Fibroblast of lung (primary cell): Measurements from ENCODE around the gene BLOC1S1. TPM values are rescaled to one million over a fixed set of nuclear protein-coding genes. Genes with fewer than 3 reads are reported as not detected.

Experiments
- DNase-seq, 2 donors: peaks; one replicate each; pipeline versions ENCODE4 v3.0.0 to v3.0.0-alpha.2; 2010; ENCODE audit warnings: low read depth in 2 of 2
- H2AFZ ChIP-seq: 2 replicates; pipeline ENCODE4 v1.5.1; 2012; ENCODE audit warnings: low read length, control low read depth, inconsistent platforms
- H3K27ac ChIP-seq: 2 replicates; pipeline ENCODE4 v1.5.1; 2011; ENCODE audit warnings: low read length, control low read depth; ENCODE audit not compliant: insufficient read depth
- H3K27me3 ChIP-seq: 2 replicates; pipeline ENCODE4 v1.5.1; 2011; ENCODE audit warnings: mild to moderate bottlenecking, low read length; ENCODE audit not compliant: control insufficient read depth, insufficient read depth
- H3K36me3 ChIP-seq: 2 replicates; pipeline ENCODE4 v1.5.1; 2011; ENCODE audit warnings: low read length; ENCODE audit not compliant: control insufficient read depth, insufficient read depth
- H3K4me1 ChIP-seq: 2 replicates; pipeline ENCODE4 v1.5.1; 2011; ENCODE audit warnings: low read length; ENCODE audit not compliant: control insufficient read depth, insufficient read depth; ENCODE audit errors: extremely low read depth
- H3K4me2 ChIP-seq: 2 replicates; pipeline ENCODE4 v1.5.1; 2011; ENCODE audit warnings: low read length, control low read depth; ENCODE audit not compliant: insufficient read depth; ENCODE audit errors: extremely low read depth
- H3K4me3 ChIP-seq, 4 experiments: fragments of 200-600 bp in 1 of 4; sonication (generic) in 1 of 4; replicated peaks in 1 of 4; 2 replicates each; pipeline ENCODE4 v1.5.1; 2011 to 2016; ENCODE audit warnings: low read length in 4 of 4, low read depth in 3 of 4, mild to moderate bottlenecking in 3 of 4, control low read depth in 2 of 4, inconsistent platforms in 1 of 4, mixed read lengths in 1 of 4; ENCODE audit not compliant: insufficient read depth in 1 of 4; ENCODE audit errors: control extremely low read depth in 1 of 4
- H3K79me2 ChIP-seq: 2 replicates; pipeline ENCODE4 v1.5.1; 2012; ENCODE audit warnings: mild to moderate bottlenecking, low read length, inconsistent platforms; ENCODE audit not compliant: control insufficient read depth, insufficient read depth
- H3K9ac ChIP-seq: 2 replicates; pipeline ENCODE4 v1.5.1; 2011; ENCODE audit warnings: mild to moderate bottlenecking, low read length, control low read depth; ENCODE audit not compliant: insufficient read depth
- H3K9me3 ChIP-seq: 2 replicates; pipeline ENCODE4 v1.5.1; 2012; ENCODE audit warnings: low read depth, low read length; ENCODE audit not compliant: control insufficient read depth, insufficient read depth
- H4K20me1 ChIP-seq: 2 replicates; pipeline ENCODE4 v1.5.1; 2011; ENCODE audit warnings: low read length; ENCODE audit not compliant: control insufficient read depth, insufficient read depth; ENCODE audit errors: extremely low read depth
- EZH2 ChIP-seq: IDR thresholded peaks from 2 replicates; pipeline ENCODE4 v1.5.1; 2012; ENCODE audit warnings: low read length, control low read depth, mild to moderate bottlenecking; ENCODE audit errors: missing control alignments
- polyA plus RNA-seq, 2 donors: library from polyadenylated mRNA; depleted of rRNA in 1 of 2; stranded (reverse) in 1 of 2; unstranded in 1 of 2; fragments of >200 nt; gene quantifications; 2 replicates each; pipeline ENCODE4 v1.2.1, GENCODE V29; 2011 to 2012; ENCODE audit warnings: missing spikeins in 1 of 2
- total RNA-seq: library from RNA; depleted of rRNA; stranded (reverse); fragments of >200 nt; gene quantifications from 2 replicates; pipeline ENCODE4 v1.2.1, GENCODE V29; 2014
- TF ChIP-seq, protein P1 (sequence below), 2 donors: IDR thresholded peaks in 1 of 2; conservative IDR thresholded peaks in 1 of 2; 1 replicate in 1 of 2; 2 replicates in 1 of 2; pipeline ENCODE4 v1.5.1; 2011 to 2012; ENCODE audit warnings: low read length in 2 of 2, control low read depth in 1 of 2, inconsistent platforms in 1 of 2, low read depth in 1 of 2, mild to moderate bottlenecking in 1 of 2

BLOC1S1 gene
- total and polyA plus RNA-seq, 2 donors (not counting 1 experiment from before 2014, with no cell fraction given), result 103 to 163 TPM

DNA sequence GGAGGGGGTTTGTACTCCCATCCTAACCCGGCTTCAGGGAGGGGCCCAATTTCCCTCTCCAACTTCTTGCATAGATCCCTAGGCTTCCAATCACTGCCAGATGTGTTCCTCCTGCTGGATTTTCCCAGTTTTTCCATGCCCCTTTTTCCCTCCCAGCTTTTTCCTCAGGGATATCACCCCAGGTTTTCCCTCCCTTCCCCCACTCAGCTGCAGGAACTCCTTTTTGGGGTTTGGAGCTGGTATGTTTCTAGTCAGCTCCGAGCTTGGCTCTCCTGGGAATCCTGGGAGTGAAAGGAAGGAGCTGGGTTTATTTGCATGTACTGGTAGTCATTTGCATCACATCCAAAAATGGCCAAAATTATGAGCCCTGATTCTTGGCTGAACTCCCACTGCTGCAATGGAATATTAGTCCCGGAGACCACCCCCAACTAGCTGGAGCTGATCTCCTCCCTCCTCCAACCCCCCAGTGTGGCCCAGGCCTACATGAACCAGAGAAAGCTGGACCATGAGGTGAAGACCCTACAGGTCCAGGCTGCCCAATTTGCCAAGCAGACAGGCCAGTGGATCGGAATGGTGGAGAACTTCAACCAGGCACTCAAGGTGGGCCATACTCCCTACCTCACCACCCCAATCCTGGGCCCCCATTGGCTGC is 2.9 kb downstream of the BLOC1S1 start:
- H3K4me2 ChIP-seq, result peak overlapping the region; percentile 25
- H3K36me3 ChIP-seq, result peaks cover 4% of the 10 kb centered on the region
- TF ChIP-seq, protein P1, sequence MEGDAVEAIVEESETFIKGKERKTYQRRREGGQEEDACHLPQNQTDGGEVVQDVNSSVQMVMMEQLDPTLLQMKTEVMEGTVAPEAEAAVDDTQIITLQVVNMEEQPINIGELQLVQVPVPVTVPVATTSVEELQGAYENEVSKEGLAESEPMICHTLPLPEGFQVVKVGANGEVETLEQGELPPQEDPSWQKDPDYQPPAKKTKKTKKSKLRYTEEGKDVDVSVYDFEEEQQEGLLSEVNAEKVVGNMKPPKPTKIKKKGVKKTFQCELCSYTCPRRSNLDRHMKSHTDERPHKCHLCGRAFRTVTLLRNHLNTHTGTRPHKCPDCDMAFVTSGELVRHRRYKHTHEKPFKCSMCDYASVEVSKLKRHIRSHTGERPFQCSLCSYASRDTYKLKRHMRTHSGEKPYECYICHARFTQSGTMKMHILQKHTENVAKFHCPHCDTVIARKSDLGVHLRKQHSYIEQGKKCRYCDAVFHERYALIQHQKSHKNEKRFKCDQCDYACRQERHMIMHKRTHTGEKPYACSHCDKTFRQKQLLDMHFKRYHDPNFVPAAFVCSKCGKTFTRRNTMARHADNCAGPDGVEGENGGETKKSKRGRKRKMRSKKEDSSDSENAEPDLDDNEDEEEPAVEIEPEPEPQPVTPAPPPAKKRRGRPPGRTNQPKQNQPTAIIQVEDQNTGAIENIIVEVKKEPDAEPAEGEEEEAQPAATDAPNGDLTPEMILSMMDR (conservative IDR thresholded peaks at IDR 0.05 in 1 of 2, IDR thresholded peaks at IDR 0.05 in 1 of 2; ENCODE audit: low read depth in 1 of 2, low read length in 2 of 2), result no peak
- TF ChIP-seq EZH2, result no peak
- H3K79me2 ChIP-seq, result peaks cover 6% of the 10 kb centered on the region
- H3K27me3 ChIP-seq, result no peaks in the 10 kb centered on the region
- H3K9me3 ChIP-seq, result no peaks in the 10 kb centered on the region
- peak overlapping the region in 2 of 4 experiments; percentile 0 to 19 for H3K4me3 ChIP-seq
- no peak overlapping the region for H3K9ac ChIP-seq
- DNase-seq, result no peak
- H4K20me1 ChIP-seq, result no peaks in the 10 kb centered on the region
- peak overlapping the region; percentile 90 for H3K27ac ChIP-seq
- no peak overlapping the region for H2AFZ ChIP-seq
- peaks cover 51% of the 10 kb centered on the region for H3K4me1 ChIP-seq

DNA sequence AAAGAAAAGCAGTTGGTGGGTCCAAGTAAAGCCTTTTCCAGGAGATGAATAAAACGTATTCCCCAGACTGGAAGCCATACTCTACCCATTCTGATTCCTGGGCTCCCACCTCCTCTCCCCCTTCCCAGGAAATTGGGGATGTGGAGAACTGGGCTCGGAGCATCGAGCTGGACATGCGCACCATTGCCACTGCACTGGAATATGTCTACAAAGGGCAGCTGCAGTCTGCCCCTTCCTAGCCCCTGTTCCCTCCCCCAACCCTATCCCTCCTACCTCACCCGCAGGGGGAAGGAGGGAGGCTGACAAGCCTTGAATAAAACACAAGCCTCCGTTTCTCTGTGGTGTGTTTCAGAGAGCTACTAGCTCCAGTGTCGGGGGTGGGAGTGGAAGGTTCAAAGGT is 3.5 kb downstream of the BLOC1S1 start:
- TF ChIP-seq EZH2, result no peak
- TF ChIP-seq, protein P1 (conservative IDR thresholded peaks at IDR 0.05 in 1 of 2, IDR thresholded peaks at IDR 0.05 in 1 of 2; ENCODE audit: low read depth in 1 of 2, low read length in 2 of 2), result no peak
- H2AFZ ChIP-seq, result no peak overlapping the region
- peak overlapping the region; percentile 5 for H3K9ac ChIP-seq

DNA sequence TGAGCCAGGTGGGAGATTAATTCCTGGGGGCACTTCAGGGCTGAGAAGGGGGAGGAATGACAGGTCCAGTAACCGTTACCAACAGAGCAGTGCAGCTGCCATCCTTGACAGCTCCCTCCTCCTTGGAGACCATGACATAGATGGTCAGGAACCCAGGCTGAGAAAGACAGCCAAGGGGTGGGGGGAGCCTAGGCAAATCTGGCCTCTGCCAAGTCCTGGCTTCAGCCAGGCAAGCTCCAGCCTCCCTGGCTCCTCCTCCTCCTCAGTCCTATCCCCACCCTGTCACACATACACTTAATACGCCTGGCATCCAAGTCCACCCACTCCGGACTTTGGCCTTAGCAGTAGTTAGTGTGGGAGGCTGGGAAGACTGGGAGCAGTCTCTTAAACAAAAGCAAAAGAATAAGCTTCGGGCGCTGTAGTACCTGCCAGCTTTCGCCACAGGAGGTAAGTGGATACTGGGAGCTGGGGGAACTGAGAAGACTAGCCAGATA is 4.3 kb downstream of the BLOC1S1 start, which contains the start of gene RDH5:
Gene RDH5, plus strand, starts transcription at position 323 of the 494 bp plus-strand sequence. CDS start 792 bp downstream, outside the sequence.
- Histone ChIP-seq H3K27ac (peak within 1 kb of the TSS; percentile 90), H3K9me3 (no peaks in the 10 kb centered on the region), H3K27me3 (no peaks in the 10 kb centered on the region), H2AFZ (no peak within 1 kb of the TSS), H3K4me1 (peaks cover 59% of the 10 kb centered on the region), H3K4me3 (peak within 1 kb of the TSS; percentile 12 to 43 (median 19)), H3K9ac (peak within 1 kb of the TSS; percentile 10), H3K79me2 (peaks cover 16% of the 10 kb centered on the region), H3K36me3 (peaks cover 10% of the 10 kb centered on the region), H4K20me1 (no peaks in the 10 kb centered on the region), H3K4me2 (peak within 1 kb of the TSS; percentile 80)
- no peak for TF ChIP-seq EZH2
- TF ChIP-seq, protein P1 (conservative IDR thresholded peaks at IDR 0.05 in 1 of 2, IDR thresholded peaks at IDR 0.05 in 1 of 2; ENCODE audit: low read depth in 1 of 2, low read length in 2 of 2), result no peak
- peak; percentile 79 to 96 for DNase-seq

More for the DNA sequence above, 3.5 kb downstream of the BLOC1S1 start:
- Histone ChIP-seq H3K27me3 (no peaks in the 10 kb centered on the region), H3K79me2 (peaks cover 12% of the 10 kb centered on the region), H3K4me1 (peaks cover 57% of the 10 kb centered on the region), H3K9me3 (no peaks in the 10 kb centered on the region), H4K20me1 (no peaks in the 10 kb centered on the region), H3K4me3 (no peak overlapping the region), H3K36me3 (peaks cover 6% of the 10 kb centered on the region), H3K27ac (peak overlapping the region; percentile 90), H3K4me2 (peak overlapping the region; percentile 51)
- DNase-seq, result no peak
